SH-SY5Y (cell line): ENCODE data around the gene CDCP2.

Source experiments
- GATA2 ChIP-seq: IDR thresholded peaks from 2 replicates; pipeline ENCODE4 v1.6.1; 2011; ENCODE audit warnings: mild to moderate bottlenecking, low read depth, low read length
- GATA3 ChIP-seq: IDR thresholded peaks from 2 replicates; pipeline ENCODE4 v1.6.1; 2011; ENCODE audit warnings: low read depth, mild to moderate bottlenecking, low read length, moderate library complexity

GRCh38 chr1:54136269-54136896 is 16.4 kb downstream of the CDCP2 start:
- TF ChIP-seq GATA3 (no peak), GATA2 (no peak)
